CD4-positive, alpha-beta T cell treated with Interleukin-17A for 4 hours (primary cell): ENCODE results near the gene DNAAF3.
A peak's percentile ranks its signal among the peaks of the same experiment; 100 is the strongest.
"Not testable (repeated sequence)": the region's sequence is repeated elsewhere in the genome, so short reads cannot be mapped to it uniquely, and the experiment has no call there.

Experiments
- DNase-seq: peaks from one replicate; pipeline ENCODE4 v3.0.0-alpha.2; 2020; ENCODE audit warnings: mixed read lengths

The DNAAF3 gene

GRCh38 chr19:55175117-55175867, 8.9 kb upstream of the DNAAF3 start:
- no peak for DNase-seq

DNA sequence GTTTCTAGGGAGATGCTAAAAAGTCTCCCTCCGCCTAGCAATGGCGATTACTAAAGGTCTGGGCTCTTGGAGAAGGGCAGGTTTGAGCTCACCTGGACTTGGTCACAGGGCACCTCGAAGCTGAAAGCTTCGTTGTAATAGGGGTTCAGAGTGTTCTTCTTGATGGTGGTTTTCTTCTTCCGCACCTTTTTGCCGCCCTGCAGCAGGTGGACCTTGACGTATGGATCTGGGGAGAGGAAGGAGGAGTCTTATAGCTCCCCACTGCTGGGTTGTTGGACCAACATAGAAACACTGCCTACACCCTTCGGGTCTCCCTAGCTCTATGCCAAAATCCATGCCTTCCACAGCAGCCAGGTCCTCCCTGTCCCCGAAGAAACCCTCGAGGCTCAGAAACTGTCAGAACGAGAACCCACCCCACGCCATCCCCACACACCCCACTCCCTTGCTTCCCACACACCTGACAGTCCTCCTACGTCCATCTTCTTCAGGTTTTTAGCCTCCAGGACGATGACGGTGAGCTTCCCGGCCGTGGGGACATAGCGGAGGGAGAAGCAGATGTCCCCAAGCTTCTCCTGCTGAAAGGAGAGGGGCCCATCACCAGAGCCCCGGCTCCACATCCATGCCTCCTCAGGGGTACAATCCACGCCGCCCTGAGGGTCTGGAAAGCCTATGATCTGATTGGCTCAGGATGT, 8.2 kb upstream of the DNAAF3 start:
- no peak for DNase-seq

GRCh38 chr19:55173714-55174409, 7.4 kb upstream of the DNAAF3 start:
- peak; percentile 42 for DNase-seq

DNA sequence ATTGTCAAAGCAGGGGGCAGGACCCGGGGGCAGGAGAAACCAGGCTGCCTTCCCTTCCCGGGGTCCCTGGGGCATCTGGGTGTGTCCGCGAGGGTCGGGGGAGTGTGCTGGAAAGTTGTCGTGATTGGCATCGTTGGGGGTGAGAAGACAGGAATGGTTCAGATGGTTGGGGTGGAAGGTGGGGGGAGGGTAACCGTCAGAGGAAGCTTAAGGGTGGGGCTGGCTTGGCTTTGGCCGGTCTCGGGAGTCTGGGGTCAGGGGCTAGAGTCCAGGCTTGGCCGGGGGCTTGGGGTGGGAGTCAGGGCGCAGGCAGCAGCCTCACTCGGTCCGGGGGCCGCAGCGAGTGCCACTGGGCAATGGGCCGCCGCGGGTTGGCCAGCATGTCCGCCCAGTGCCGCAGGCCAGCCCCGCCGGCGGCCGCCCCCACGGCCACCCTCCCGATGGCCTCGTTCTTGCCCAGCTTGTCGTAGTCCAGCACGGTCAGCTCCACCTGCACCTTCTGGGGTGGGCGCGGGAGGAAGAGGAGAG, 6.8 kb upstream of the DNAAF3 start:
- no peak for DNase-seq

- DNase-seq, result no peak
Measured at GRCh38 chr19:55172741-55173140, 6.3 kb upstream of the DNAAF3 start.

- DNase-seq, result not testable (repeated sequence)
Measured at GRCh38 chr19:55172318-55172717, 5.9 kb upstream of the DNAAF3 start.

GRCh38 chr19:55171440-55171839, 5.0 kb upstream of the DNAAF3 start:
- no peak for DNase-seq

GRCh38 chr19:55169136-55169535, 2.7 kb upstream of the DNAAF3 start:
- DNase-seq, result no peak

- DNase-seq, result no peak
Measured at GRCh38 chr19:55165952-55166529, 372 bp downstream of the DNAAF3 start.

DNA sequence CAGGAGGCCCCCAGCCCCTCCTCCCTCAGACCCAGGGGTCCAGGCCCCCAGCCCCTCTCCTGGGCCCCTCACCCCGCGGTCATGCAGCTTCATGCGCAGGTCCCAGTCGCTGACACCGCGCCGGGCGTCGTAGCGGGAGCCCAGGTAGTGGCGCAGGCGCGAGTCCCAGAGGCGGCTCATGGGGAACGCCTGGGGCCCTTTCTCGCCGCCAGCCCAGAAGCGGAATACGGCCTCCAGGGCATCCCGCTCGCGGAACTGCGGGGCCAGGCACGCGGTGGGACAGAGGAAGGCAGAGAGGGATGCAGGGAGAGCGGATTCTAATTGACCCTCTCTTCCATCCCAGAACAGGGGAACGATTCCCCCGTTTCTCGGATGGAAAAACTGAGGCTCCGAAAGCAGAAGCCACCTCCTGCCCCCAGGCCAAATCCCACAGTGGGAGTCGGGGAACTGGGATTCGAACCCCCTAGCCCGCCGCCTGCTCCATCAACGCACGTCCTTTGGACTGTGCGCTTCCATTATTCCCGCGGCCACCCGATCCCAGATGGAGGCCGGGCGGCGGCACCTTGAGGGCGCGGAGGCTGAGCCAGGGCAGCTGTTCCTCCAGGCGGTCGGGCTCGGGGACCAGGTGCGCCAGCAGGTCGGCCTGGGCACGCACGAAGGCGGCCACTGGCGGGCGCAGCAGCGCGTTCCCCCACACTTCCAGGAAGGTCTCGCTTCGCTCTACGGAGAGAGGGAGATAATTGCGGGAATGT, 4.7 kb downstream of the DNAAF3 start:
- no peak for DNase-seq

DNA sequence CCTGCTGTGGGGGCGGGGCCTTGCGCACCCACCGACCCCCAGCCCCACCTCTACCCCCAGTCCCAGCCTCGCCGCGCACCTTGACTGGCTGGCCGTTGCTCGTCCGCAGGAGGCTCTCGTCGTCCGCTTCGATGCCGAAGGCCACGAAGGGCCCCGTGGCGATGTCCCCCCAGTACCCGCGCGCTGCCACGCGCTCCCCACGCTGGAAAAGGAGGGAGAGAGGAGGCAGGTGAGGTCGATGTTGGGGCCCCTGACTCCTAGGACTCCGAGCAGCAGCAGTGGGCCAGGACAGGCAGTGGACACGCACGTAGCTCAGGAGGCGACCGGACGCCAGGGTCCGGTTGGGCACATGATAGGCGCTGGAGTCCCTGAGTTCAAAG, 5.4 kb downstream of the DNAAF3 start:
- DNase-seq, result no peak

- DNase-seq, result peak; percentile 84
Measured at GRCh38 chr19:55160128-55160985, 6.1 kb downstream of the DNAAF3 start.

- DNase-seq, result no peak
Measured at GRCh38 chr19:55158848-55159749, 7.3 kb downstream of the DNAAF3 start.

DNA sequence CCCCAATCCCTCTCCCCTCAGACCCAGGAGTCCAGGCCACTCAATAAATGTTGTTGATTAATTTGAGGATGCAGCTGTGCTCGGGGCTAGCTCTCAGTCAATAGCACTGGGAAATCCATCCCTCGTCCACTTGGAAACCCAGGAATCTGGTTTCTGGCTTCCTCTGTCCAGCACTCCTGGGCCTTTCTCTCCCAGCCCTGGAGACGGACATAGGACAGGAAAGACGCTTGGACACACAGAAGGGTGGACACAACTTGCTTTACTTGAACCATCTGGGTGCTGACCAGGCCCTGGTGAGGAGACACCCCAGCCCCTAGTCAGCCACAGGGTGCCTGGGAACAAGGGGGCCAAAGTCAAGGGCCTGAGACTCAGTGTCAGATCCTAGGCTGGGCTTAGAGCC, 8.0 kb downstream of the DNAAF3 start:
- DNase-seq, result no peak

GRCh38 chr19:55157064-55157908, 9.1 kb downstream of the DNAAF3 start, which contains the start of gene TNNI3:
TSS of gene TNNI3 (minus strand) at chr19:55157732. CDS start at chr19:55157589, 143 bp downstream.
- no peak for DNase-seq

GRCh38 chr19:55156202-55157063, 10.0 kb downstream of the DNAAF3 start:
- peak; percentile 37 for DNase-seq

DNA sequence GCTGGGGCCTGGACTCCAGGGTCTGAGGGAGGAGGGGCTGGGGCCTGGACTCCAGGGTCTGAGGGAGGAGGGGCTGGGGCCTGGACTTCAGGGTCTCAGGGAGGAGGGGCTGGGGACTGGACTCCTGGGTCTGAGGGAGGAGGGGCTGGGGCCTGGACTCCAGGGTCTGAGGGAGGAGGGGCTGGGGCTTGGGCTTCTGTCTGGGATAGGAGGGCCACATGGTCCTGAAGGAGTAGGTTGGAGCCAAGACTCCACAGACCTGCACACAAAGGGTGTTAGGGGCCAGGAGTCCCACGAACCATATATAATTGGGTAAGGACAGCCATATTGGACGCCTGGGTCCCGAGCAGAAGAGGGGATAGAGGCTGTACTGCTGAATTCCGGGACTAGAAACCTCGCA, 10.6 kb downstream of the DNAAF3 start:
- DNase-seq, result not testable (repeated sequence)

DNA sequence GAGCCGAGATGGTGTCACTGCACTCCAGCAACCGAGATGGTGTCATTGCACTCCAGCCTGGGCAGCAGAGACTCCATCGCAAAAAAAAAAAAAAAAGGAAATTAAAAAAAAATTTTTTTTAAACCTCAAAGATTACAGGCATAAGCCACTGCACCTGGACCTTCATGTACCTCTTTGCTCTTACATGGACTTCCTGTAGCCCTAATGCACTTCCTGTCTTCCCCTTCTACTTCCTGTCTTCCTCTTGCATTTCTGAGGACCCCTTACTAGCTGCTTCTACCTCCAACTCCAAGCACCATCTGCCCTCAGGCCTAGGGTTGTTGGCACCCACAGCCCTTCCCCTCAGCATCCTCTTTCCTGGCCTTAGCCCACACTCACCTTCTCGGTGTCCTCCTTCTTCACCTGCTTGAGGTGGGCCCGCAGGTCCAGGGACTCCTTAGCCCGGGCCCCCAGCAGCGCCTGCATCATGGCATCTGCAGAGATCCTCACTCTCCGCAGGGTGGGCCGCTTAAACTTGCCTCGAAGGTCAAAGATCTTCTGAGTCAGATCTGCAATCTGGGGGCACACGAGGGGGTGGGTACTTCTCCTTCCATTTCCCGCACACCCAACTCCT, 12.7 kb downstream of the DNAAF3 start:
- DNase-seq, result no peak
